Adrenal gland (tissue), 5 donors: Measurements from ENCODE around the gene HBZ.

ENCODE experiments used
- POLR2A ChIP-seq, 2 donors: fragments of 450-650 bp; IDR thresholded peaks; one replicate each; pipeline ENCODE4 v1.6.1; 2017; ENCODE audit warnings: antibody characterized with exemption in 2 of 2, mild to moderate bottlenecking in 2 of 2, moderate library complexity in 1 of 2
- TF ChIP-seq, protein P1 (sequence below), 6 experiments: fragments of 450-650 bp in 4 of 6; fragments of 200-600 bp in 2 of 6; sonication (generic) in 1 of 6; IDR thresholded peaks; 1 replicate in 5 of 6; 2 replicates in 1 of 6; pipeline versions ENCODE4 v1.5.1 to v1.8.0; 2016 to 2021; ENCODE audit warnings: antibody characterized with exemption in 6 of 6, mild to moderate bottlenecking in 2 of 6, moderate library complexity in 1 of 6
- donor health status: DM: no; HTN: no; CAD: no.

DNA sequence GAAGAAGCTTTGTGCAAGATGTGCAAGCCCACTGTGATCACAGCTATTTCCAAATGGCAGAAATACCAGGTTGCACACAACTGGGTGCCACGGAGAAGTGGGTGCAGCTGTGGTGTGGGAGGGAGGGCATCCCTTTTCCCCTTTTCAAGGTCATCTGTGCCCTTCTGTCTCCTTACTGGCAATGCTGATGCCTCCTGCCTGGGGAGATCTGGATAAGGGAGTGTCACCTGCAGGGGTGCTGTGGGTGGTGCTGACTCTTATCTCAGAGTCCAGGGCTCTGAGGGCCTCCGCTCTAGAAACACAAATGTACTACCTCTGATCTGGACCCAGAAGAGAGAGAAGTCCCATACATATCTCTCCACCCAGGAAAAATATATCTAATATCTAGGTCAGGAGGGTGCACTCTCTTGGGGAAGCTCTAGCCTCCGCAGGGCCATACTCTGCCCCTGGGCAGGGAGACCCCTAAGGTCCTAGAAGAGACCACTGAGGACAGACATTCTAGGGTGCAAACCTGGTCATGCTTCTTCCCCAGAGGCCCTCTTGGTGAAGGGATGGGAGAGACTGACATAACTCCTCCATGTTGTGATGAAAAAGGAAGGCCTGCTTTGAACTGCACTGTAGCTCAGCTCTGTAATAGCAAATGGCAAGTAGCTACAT, 32.5 kb upstream of the HBZ start:
- TF ChIP-seq, protein P1, sequence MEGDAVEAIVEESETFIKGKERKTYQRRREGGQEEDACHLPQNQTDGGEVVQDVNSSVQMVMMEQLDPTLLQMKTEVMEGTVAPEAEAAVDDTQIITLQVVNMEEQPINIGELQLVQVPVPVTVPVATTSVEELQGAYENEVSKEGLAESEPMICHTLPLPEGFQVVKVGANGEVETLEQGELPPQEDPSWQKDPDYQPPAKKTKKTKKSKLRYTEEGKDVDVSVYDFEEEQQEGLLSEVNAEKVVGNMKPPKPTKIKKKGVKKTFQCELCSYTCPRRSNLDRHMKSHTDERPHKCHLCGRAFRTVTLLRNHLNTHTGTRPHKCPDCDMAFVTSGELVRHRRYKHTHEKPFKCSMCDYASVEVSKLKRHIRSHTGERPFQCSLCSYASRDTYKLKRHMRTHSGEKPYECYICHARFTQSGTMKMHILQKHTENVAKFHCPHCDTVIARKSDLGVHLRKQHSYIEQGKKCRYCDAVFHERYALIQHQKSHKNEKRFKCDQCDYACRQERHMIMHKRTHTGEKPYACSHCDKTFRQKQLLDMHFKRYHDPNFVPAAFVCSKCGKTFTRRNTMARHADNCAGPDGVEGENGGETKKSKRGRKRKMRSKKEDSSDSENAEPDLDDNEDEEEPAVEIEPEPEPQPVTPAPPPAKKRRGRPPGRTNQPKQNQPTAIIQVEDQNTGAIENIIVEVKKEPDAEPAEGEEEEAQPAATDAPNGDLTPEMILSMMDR (IDR thresholded peaks at IDR 0.05): no peak
- TF ChIP-seq POLR2A (IDR thresholded peaks at IDR 0.05): no peak
